GM12891 (cell line): ENCODE data around the gene SVOPL.

Experiments
- DNase-seq: peaks from one replicate; pipeline ENCODE4 v3.0.0; 2011; ENCODE audit warnings: low spot score; ENCODE audit not compliant: insufficient read length
- FAIRE-seq: peaks from 2 replicates; lab custom pipeline; 2011; peaks lifted over from hg19 to GRCh38; lab: Jason Lieb, UNC
- PAX5 ChIP-seq: IDR thresholded peaks from 2 replicates; pipeline ENCODE4 v1.6.1; 2011; ENCODE audit warnings: low read length, moderate library complexity, mild to moderate bottlenecking; ENCODE audit not compliant: insufficient read depth, severe bottlenecking
- POLR2A ChIP-seq: IDR thresholded peaks from 2 replicates; pipeline ENCODE4 v1.6.1; 2011; ENCODE audit warnings: low read depth, low read length, control low read depth
- POLR2AphosphoS5 ChIP-seq: IDR thresholded peaks from 2 replicates; pipeline ENCODE4 v1.6.1; 2011; ENCODE audit warnings: low read depth, low read length, control low read depth
- POU2F2 ChIP-seq: IDR thresholded peaks from 2 replicates; pipeline ENCODE4 v1.6.1; 2011; ENCODE audit warnings: low read depth, mild to moderate bottlenecking, control low read depth, low read length, moderate library complexity
- SPI1 ChIP-seq: IDR thresholded peaks from 2 replicates; pipeline ENCODE4 v1.6.1; 2011; ENCODE audit warnings: low read depth, low read length, control low read depth
- TAF1 ChIP-seq: IDR thresholded peaks from 2 replicates; pipeline ENCODE4 v1.6.1; 2011; ENCODE audit warnings: low read depth, low read length, control low read depth

Gene SVOPL

DNA sequence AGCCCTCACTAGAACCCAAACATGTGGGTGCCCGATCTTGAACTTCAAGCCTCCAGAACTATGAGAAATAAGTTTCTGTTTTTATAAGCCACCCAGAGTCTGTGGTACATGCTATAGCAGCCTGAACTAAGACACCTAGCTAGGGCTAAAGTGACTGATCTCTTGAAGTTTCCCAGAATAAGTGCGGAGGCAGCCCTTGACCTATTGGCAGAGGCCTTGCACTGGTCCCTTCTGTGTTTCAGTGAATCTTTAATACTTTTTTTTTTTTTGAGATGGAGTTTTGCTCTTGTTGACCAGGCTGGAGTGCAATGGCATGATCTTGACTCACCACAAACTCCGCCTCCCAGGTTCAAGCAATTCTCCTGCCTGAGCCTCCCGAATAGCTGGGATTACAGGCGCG, 85.1 kb downstream of the SVOPL start:
- DNase-seq (no peak), FAIRE-seq (no peak)
- TF ChIP-seq POLR2AphosphoS5 (no peak), PAX5 (no peak), TAF1 (no peak), POLR2A (no peak), POU2F2 (no peak), SPI1 (no peak)

DNA sequence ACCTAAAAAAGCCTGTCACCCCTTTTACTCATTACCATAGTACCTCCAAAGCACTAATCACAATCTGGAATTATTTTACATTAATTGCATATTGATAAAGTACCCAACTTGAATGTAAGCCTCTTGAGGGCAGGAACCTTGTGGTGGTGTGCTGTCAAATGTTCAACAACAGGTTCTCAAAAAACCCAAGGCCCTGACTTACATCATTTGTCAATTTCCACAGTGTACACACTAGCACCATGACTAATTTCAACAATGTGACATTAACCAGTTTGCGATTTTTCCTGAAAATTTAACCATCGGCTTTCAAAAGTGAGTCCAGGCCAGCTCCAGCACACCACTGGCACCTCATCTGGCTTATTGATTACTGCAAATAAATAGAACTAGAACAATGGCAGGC, 87.5 kb downstream of the SVOPL start:
- FAIRE-seq = no peak
- TF ChIP-seq TAF1 (no peak), SPI1 (no peak), POLR2AphosphoS5 (no peak), PAX5 (no peak), POU2F2 (no peak), POLR2A (no peak)
- DNase-seq = no peak

DNA sequence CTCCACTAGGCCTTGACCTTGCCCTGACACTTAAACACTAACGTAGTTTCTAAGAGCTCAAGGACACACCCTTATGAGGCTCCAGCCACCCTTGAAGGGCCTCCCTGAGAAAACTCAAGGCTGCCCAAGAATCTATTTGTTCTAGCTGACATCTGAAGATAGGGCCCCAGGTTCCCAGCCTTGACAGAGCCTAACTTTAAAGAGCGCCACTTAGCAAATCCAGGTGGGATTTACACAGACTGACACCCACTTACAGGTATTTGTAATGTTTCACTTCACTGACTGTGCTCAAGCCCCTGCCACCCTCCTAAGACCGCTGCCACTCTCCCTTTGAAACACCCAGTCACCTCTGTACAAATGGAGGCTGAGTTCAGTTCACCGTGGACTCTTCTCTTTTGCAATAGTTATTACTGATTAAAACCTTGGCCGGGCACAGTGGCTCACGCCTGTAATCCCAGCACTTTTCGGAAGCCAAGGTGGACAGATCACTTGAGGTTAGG, 90.4 kb downstream of the SVOPL start:
- TF ChIP-seq POLR2A = no peak
- no peak for TF ChIP-seq PAX5
- no peak for TF ChIP-seq POLR2AphosphoS5
- TF ChIP-seq POU2F2 = no peak
- no peak for TF ChIP-seq SPI1
- no peak for TF ChIP-seq TAF1
- FAIRE-seq (no peak), DNase-seq (no peak)

DNA sequence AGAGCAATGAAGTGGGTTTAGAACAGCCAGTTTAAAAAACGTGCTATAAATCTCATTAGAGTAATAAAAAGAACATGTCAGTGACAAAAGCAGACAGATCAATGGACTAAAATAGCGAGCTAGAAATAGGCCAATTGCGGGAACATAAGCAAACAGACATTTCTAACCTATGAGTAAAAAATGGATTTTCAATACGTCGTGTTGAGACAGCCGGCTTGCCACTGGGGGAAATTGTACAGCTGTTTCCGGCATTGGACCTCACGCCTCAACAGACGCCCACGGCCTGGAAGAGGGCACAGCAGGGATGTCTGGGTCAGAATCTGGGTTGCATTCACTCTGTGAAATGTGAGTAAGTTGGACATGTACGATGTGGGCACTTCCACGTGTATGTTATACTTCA, 92.9 kb downstream of the SVOPL start:
- no peak for TF ChIP-seq POLR2A
- no peak for TF ChIP-seq POU2F2
- TF ChIP-seq PAX5 = no peak
- TF ChIP-seq POLR2AphosphoS5 = no peak
- no peak for TF ChIP-seq TAF1
- TF ChIP-seq SPI1 = no peak
- DNase-seq (no peak), FAIRE-seq (peak; percentile 47)

DNA sequence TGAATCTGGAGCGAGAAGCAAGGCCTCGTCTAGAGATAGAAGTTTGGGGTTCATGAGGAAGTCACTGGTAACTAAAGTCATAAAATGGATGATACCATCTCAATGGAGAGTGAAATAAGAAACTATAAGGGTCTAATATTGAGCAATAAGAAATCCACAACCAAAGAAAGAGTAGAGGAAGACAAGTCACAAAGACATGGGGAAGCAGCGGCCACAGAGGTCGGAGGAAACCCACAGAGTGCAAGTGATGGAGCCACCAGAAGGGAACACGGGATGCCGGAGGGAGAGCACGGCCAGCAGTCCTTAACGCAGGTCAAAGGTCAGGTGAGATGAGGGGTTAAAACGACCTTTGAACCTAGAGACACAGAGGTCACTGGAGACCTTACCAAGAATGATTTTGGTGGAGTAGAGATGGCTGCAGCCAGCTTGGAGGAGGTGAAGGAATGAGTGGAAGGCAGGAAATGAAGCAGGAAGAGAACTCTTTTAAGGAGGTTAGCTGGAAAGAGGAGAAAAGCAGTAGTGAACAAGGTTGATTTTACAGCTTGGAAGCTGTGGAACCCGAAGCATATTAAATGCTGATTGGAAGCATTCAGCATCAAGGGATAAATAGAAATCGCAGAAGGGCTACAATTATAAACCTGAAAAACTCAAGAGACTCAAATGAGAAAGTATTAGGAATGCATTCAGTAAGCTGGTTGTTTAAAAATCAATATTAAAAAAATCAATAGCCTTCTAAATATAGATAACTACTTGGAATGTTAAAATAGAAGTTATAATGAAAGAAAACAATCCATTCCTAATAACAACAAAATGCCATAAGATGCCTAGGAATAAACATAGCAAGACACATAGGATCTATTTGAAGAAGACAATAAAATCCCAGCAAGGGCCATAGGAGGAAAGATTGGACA, 93.7 kb downstream of the SVOPL start:
- DNase-seq = no peak
- TF ChIP-seq POLR2A = no peak
- TF ChIP-seq TAF1 = no peak
- no peak for TF ChIP-seq POU2F2
- no peak for TF ChIP-seq PAX5
- no peak for TF ChIP-seq SPI1
- TF ChIP-seq POLR2AphosphoS5 = no peak
- no peak for FAIRE-seq

DNA sequence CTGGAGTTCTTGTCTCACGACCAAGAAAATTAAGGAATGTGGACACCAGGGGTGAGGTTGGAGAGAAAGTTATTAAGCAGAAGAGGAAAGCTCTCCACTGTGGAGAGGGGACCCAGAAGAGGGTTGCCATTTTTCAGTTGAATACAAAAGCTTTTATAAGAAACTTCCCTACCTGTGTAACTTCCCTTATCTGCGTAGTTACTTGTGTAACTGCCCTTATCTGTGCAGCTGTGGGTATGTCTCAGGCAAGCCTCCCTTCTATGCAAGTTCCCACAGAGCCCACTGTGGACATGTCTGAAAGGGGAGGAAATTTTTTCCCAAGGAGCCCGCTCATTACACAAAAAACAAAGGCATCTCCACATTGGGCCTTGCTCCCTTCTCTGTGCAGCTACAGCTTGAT, 94.9 kb downstream of the SVOPL start:
- TF ChIP-seq PAX5 = no peak
- TF ChIP-seq POLR2A = no peak
- TF ChIP-seq POLR2AphosphoS5 = no peak
- no peak for TF ChIP-seq POU2F2
- no peak for TF ChIP-seq SPI1
- TF ChIP-seq TAF1 = no peak
- DNase-seq (no peak), FAIRE-seq (no peak)

DNA sequence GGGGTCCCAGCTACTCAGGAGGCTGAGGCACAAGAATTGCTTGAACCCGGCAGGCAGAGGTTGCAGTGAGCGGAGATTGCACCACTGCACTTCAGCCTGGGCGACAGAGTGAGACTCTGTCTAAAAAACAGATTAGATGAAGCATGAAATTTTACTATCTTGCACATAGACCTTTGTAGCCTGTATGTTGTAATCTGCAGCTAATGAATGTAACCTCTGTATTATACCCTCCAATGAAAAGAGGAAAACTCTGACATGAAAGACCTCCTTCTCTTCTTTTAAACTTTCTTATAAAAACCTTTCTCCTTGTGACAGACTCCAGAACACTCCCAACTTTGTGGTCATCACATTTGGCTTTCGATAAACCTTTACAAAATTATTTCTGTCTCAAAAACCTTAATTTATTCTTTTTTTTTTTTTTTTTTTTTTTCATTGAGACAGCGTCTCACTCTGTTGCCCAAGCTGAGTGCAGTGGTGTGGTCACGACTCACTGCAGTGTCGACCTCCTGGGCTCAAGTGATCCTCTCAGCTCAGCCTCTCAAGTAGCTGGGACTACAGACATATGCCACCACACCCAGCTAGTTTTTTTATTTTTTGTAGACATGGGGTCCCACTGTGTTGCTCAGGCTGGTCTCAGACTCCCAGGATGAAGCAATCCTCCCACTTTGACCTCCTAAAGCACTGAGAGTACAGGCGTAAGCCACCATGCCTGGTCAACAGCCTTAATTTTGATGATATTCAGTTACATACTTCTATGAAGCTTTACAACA, 97.4 kb downstream of the SVOPL start:
- no peak for DNase-seq
- TF ChIP-seq TAF1 (no peak), POU2F2 (no peak), POLR2AphosphoS5 (no peak), PAX5 (no peak), SPI1 (no peak), POLR2A (no peak)
- no peak for FAIRE-seq

DNA sequence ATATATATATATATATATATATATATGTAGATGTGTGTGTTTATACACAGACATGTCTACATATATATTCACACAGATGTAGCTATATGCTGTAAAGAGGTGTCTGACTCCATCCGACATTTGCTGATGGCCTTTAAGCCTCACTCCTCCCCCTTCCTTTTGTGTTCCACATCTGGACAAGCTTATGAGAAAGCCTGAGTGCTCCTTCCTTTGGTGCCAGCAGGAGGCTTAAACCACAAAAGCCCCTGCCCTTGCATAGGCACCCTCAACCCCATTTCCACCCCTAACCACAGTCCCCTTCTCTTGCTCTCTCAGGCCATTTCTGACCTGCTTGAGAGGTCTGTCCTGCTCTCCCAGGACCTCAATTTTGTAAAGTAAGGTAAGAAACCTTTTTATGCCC, 98.7 kb downstream of the SVOPL start:
- DNase-seq = no peak

DNA sequence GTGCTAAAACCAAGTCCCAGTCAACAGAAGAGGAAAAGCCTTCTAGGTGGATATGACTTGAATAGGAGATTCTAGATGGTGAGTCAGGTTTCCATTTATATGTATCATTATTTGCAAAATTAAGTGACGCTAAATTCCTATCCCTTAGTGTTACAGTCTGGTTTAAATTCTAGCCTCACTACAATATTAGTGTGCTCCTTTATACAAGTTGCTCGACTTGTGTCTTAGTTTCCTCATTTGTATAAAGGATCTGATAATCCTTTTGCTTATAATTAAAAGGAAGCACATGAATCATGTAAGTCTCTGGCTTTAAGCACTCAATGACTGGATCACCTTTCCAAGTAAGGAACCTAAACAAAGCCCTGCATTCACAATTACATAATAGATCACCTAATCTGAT, 105.7 kb downstream of the SVOPL start:
- TF ChIP-seq POLR2A (no peak), TAF1 (no peak), POU2F2 (no peak), PAX5 (no peak), SPI1 (no peak), POLR2AphosphoS5 (no peak)
- FAIRE-seq (no peak), DNase-seq (no peak)

More for the DNA sequence above, 98.7 kb downstream of the SVOPL start:
- no peak for TF ChIP-seq TAF1
- no peak for TF ChIP-seq PAX5
- TF ChIP-seq SPI1 = no peak
- no peak for TF ChIP-seq POLR2A
- no peak for TF ChIP-seq POLR2AphosphoS5
- no peak for TF ChIP-seq POU2F2
- no peak for FAIRE-seq
